H9 (cell line): ENCODE results near the gene TUBG1. TPM values are rescaled to one million over a fixed set of nuclear protein-coding genes. Genes with fewer than 3 reads are reported as not detected.
A peak's percentile ranks its signal among the peaks of the same experiment; 100 is the strongest.

Experiments used
- DNase-seq: peaks from one replicate; pipeline ENCODE4 v3.0.0-alpha.2; 2017
- H2AFZ ChIP-seq: one replicate; pipeline ENCODE4 v1.6.1; 2013; ENCODE audit warnings: mild to moderate bottlenecking, low read length, control low read depth, moderate library complexity
- H2AK5ac ChIP-seq: 2 replicates; pipeline ENCODE4 v1.6.1; 2013; ENCODE audit warnings: low read length, control low read depth, mixed read lengths; ENCODE audit not compliant: insufficient read length
- H2BK120ac ChIP-seq: one replicate; pipeline ENCODE4 v1.6.1; 2013; ENCODE audit warnings: low read depth, mild to moderate bottlenecking, low read length, control low read depth, inconsistent platforms; ENCODE audit not compliant: poor library complexity, severe bottlenecking
- H2BK12ac ChIP-seq: 2 replicates; pipeline ENCODE4 v1.6.1; 2013; ENCODE audit warnings: low read length, control low read depth, mixed read lengths, low read depth; ENCODE audit not compliant: insufficient read length
- H2BK15ac ChIP-seq: 2 replicates; pipeline ENCODE4 v1.6.1; 2013; ENCODE audit warnings: low read depth, low read length, control low read depth
- H2BK20ac ChIP-seq: one replicate; pipeline ENCODE4 v1.6.1; 2013; ENCODE audit warnings: low read depth, mild to moderate bottlenecking, low read length, control low read depth, inconsistent platforms; ENCODE audit not compliant: poor library complexity, severe bottlenecking
- H2BK5ac ChIP-seq: 2 replicates; pipeline ENCODE4 v1.6.1; 2013; ENCODE audit warnings: low read length, control low read depth, mixed read lengths; ENCODE audit not compliant: insufficient read length
- H3K14ac ChIP-seq: 2 replicates; pipeline ENCODE4 v1.6.1; 2013; ENCODE audit warnings: low read length, control low read depth; ENCODE audit not compliant: insufficient read depth
- H3K18ac ChIP-seq: 2 replicates; pipeline ENCODE4 v1.6.1; 2013; ENCODE audit warnings: low read depth, mild to moderate bottlenecking, mixed read lengths, low read length, control low read depth; ENCODE audit not compliant: insufficient read length
- H3K23ac ChIP-seq: 2 replicates; pipeline ENCODE4 v1.6.1; 2013; ENCODE audit warnings: low read length, control low read depth, mixed read lengths, low read depth; ENCODE audit not compliant: insufficient read length
- H3K23me2 ChIP-seq: 2 replicates; pipeline ENCODE4 v1.6.1; 2013; ENCODE audit warnings: low read depth, mild to moderate bottlenecking, mixed read lengths, low read length, control low read depth; ENCODE audit not compliant: insufficient read length, poor library complexity, severe bottlenecking
- H3K27ac ChIP-seq: 2 replicates; pipeline ENCODE4 v1.5.1; 2013; ENCODE audit warnings: low read length, control low read depth, mixed read lengths, low read depth; ENCODE audit not compliant: insufficient read length
- H3K27me3 ChIP-seq: 2 replicates; pipeline ENCODE4 v1.6.1; 2013; ENCODE audit warnings: low read length, control low read depth, inconsistent platforms; ENCODE audit not compliant: insufficient read depth
- H3K4ac ChIP-seq: 2 replicates; pipeline ENCODE4 v1.6.1; 2013; ENCODE audit warnings: low read depth, mild to moderate bottlenecking, control low read depth, inconsistent platforms, low read length, moderate library complexity
- H3K4me1 ChIP-seq: 2 replicates; pipeline ENCODE4 v1.6.1; 2013; ENCODE audit warnings: low read length, control low read depth, inconsistent platforms; ENCODE audit not compliant: insufficient read depth
- H3K4me2 ChIP-seq: 2 replicates; pipeline ENCODE4 v1.6.1; 2013; ENCODE audit warnings: low read length, control low read depth, mixed read lengths; ENCODE audit not compliant: insufficient read length, insufficient read depth
- H3K56ac ChIP-seq: 2 replicates; pipeline ENCODE4 v1.6.1; 2013; ENCODE audit warnings: low read depth, mild to moderate bottlenecking, mixed read lengths, low read length, control low read depth; ENCODE audit not compliant: insufficient read length
- H3K79me1 ChIP-seq: 2 replicates; pipeline ENCODE4 v1.6.1; 2013; ENCODE audit warnings: low read depth, mild to moderate bottlenecking, moderate library complexity, low read length, control low read depth, inconsistent platforms; ENCODE audit not compliant: insufficient read depth, poor library complexity, severe bottlenecking
- H3K79me2 ChIP-seq: 2 replicates; pipeline ENCODE4 v1.6.1; 2013; ENCODE audit warnings: low read length, control low read depth, inconsistent platforms; ENCODE audit not compliant: insufficient read depth
- H3K9ac ChIP-seq: 2 replicates; pipeline ENCODE4 v1.6.1; 2013; ENCODE audit warnings: low read length, control low read depth, mixed read lengths; ENCODE audit not compliant: insufficient read length; ENCODE audit errors: extremely low read depth
- H3K9me3 ChIP-seq: one replicate; pipeline ENCODE4 v1.6.1; 2013; ENCODE audit warnings: low read depth, low read length, inconsistent platforms; ENCODE audit not compliant: control insufficient read depth
- H3T11ph ChIP-seq: one replicate; pipeline ENCODE4 v1.6.1; 2013; ENCODE audit warnings: mild to moderate bottlenecking, low read length, control low read depth, inconsistent platforms
- H4K20me1 ChIP-seq: one replicate; pipeline ENCODE4 v1.6.1; 2013; ENCODE audit not compliant: control insufficient read depth, insufficient read length, insufficient read depth
- H4K5ac ChIP-seq: 2 replicates; pipeline ENCODE4 v1.6.1; 2013; ENCODE audit warnings: low read depth, mild to moderate bottlenecking, mixed read lengths, low read length, control low read depth; ENCODE audit not compliant: insufficient read length
- H4K8ac ChIP-seq: replicated peaks from 2 replicates; pipeline ENCODE4 v1.6.1; 2013; ENCODE audit warnings: low read length, control low read depth, mixed read lengths, low read depth; ENCODE audit not compliant: insufficient read length
- H4K91ac ChIP-seq: 2 replicates; pipeline ENCODE4 v1.6.1; 2013; ENCODE audit warnings: low read depth, mild to moderate bottlenecking, moderate library complexity, mixed read lengths, low read length, control low read depth; ENCODE audit not compliant: insufficient read length
- H3K27ac Mint-ChIP-seq, 3 experiments: 2 replicates in 2 of 3; 3 replicates in 1 of 3; pipeline ENCODE4 v1.8.0; 2020 to 2021; ENCODE audit warnings: mixed read lengths in 3 of 3, mild to moderate bottlenecking in 1 of 3, moderate library complexity in 1 of 3
- H3K27me3 Mint-ChIP-seq: 2 replicates; pipeline ENCODE4 v1.8.0; 2021; ENCODE audit warnings: low read depth, mild to moderate bottlenecking, moderate library complexity, mixed read lengths
- H3K36me3 Mint-ChIP-seq, 3 experiments: 2 replicates in 2 of 3; 3 replicates in 1 of 3; pipeline ENCODE4 v1.8.0; 2020 to 2021; ENCODE audit warnings: low read depth in 3 of 3, mixed read lengths in 3 of 3; ENCODE audit not compliant: insufficient read depth in 1 of 3
- H3K4me1 Mint-ChIP-seq, 2 experiments: 2 replicates each; pipeline ENCODE4 v1.8.0; 2020; ENCODE audit warnings: mixed read lengths in 2 of 2
- H3K4me3 Mint-ChIP-seq, 2 experiments: 2 replicates in 1 of 2; 3 replicates in 1 of 2; pipeline ENCODE4 v1.8.0; 2020 to 2021; ENCODE audit warnings: mild to moderate bottlenecking in 2 of 2, mixed read lengths in 2 of 2, moderate library complexity in 1 of 2
- H3K9me3 Mint-ChIP-seq, 2 experiments: 2 replicates in 1 of 2; 3 replicates in 1 of 2; pipeline ENCODE4 v1.8.0; 2020; ENCODE audit warnings: mild to moderate bottlenecking in 2 of 2, mixed read lengths in 2 of 2, moderate library complexity in 1 of 2
- WGBS: extraction: QIAGEN DNeasy Blood & Tissue Kit; methylation state at CpG from one replicate; pipeline ENCODE4 v1.1.7; 2013; ENCODE audit warnings: missing lambda C conversion rate, low lambda C conversion rate, mixed read lengths; ENCODE audit not compliant: insufficient read length; ENCODE audit errors: extremely low coverage; 5-methylcytosine and 5-hydroxymethylcytosine counted together
- total RNA-seq: library from RNA; stranded (reverse); gene quantifications from 2 replicates; pipeline ENCODE4 v1.2.1, GENCODE V29; 2021
- TF ChIP-seq, protein P1 (sequence below): fragments of 200-600 bp; sonication (generic); conservative IDR thresholded peaks from 3 replicates; pipeline ENCODE4 v1.8.0; 2021; ENCODE audit warnings: antibody characterized with exemption, mild to moderate bottlenecking

Gene TUBG1
- total RNA-seq, 1 experiment from 2014 or later, result 122 TPM

DNA sequence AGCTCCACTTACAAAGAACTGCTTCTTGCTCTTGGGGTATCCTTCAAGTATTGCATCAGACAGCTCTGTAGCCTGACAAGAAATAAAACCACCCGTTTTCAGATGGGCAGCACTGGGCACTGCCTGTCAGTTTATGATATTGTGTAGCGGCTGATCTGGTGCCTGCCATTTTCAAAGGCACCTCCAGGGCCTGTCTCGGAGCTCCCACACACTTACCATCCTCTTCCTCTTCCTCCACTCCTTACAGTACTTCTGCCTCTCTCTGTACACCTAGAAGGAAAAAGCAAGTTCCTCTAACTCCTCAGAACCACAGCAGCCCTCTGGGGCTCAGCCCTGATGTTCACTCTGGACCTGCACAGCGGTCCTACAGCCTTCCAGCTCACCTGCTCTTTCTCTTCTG, 36.4 kb upstream of the TUBG1 start:
- peak overlapping the region in 1 of 3 experiments; percentile 85; a peak in 3 of 7 replicates for H3K27ac Mint-ChIP-seq

More for the DNA sequence above, 36.4 kb upstream of the TUBG1 start:
- H3T11ph ChIP-seq, result no peak overlapping the region
- H3K27me3 ChIP-seq, result no peaks in the 10 kb centered on the region
- peaks cover 3% of the 10 kb centered on the region for H3K23me2 ChIP-seq
- no peaks in the 10 kb centered on the region for H3K79me2 ChIP-seq
- no peak overlapping the region for H2AK5ac ChIP-seq
- no peak overlapping the region for H3K4ac ChIP-seq
- H4K8ac ChIP-seq, result no peak overlapping the region
- no peak overlapping the region for H3K27ac ChIP-seq
- no peak overlapping the region for H4K5ac ChIP-seq
- no peak overlapping the region for H3K9ac ChIP-seq
- H3K4me2 ChIP-seq, result no peak overlapping the region
- H4K91ac ChIP-seq, result no peak overlapping the region
- H2BK20ac ChIP-seq, result no peak overlapping the region
- no peaks in the 10 kb centered on the region for H3K4me1 ChIP-seq
- H2BK12ac ChIP-seq, result no peak overlapping the region
- no peak overlapping the region for H3K14ac ChIP-seq
- Mint-ChIP-seq H3K9me3 (no peaks in the 10 kb centered on the region), H3K36me3 (peaks cover 39 to 85% (median 81%) of the 10 kb centered on the region in 3 experiments), H3K27me3 (peaks cover 2% of the 10 kb centered on the region; the same call in 1 of the 2 replicates), H3K4me3 (no peak overlapping the region), H3K4me1 (peaks cover 12 to 17% of the 10 kb centered on the region in 2 experiments)
- no peaks in the 10 kb centered on the region for H3K9me3 ChIP-seq
- H3K23ac ChIP-seq, result no peak overlapping the region
- H3K79me1 ChIP-seq, result no peaks in the 10 kb centered on the region
- no peak overlapping the region for H2BK120ac ChIP-seq
- TF ChIP-seq, protein P1, sequence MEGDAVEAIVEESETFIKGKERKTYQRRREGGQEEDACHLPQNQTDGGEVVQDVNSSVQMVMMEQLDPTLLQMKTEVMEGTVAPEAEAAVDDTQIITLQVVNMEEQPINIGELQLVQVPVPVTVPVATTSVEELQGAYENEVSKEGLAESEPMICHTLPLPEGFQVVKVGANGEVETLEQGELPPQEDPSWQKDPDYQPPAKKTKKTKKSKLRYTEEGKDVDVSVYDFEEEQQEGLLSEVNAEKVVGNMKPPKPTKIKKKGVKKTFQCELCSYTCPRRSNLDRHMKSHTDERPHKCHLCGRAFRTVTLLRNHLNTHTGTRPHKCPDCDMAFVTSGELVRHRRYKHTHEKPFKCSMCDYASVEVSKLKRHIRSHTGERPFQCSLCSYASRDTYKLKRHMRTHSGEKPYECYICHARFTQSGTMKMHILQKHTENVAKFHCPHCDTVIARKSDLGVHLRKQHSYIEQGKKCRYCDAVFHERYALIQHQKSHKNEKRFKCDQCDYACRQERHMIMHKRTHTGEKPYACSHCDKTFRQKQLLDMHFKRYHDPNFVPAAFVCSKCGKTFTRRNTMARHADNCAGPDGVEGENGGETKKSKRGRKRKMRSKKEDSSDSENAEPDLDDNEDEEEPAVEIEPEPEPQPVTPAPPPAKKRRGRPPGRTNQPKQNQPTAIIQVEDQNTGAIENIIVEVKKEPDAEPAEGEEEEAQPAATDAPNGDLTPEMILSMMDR, result no peak
- H3K56ac ChIP-seq, result no peak overlapping the region
- WGBS, result no CpG with 5 or more reads among the region's 4 CpGs
- no peak overlapping the region for H3K18ac ChIP-seq
- H2AFZ ChIP-seq, result no peak overlapping the region
- no peak for DNase-seq
- H2BK5ac ChIP-seq, result no peak overlapping the region
- H2BK15ac ChIP-seq, result no peak overlapping the region
- H4K20me1 ChIP-seq, result no peaks in the 10 kb centered on the region
